NCI-H2196 treated with DMSO at 0.1 percent for 48 hours (cell line): ENCODE data around the gene GFOD1.
A peak's percentile ranks its signal among the peaks of the same experiment; 100 is the strongest.

ENCODE experiments used
- DNase-seq: peaks from one replicate; lab custom pipeline; 2025; ENCODE audit not compliant: unreplicated experiment; lab: John Stamatoyannopoulos, UW

Gene GFOD1

DNA sequence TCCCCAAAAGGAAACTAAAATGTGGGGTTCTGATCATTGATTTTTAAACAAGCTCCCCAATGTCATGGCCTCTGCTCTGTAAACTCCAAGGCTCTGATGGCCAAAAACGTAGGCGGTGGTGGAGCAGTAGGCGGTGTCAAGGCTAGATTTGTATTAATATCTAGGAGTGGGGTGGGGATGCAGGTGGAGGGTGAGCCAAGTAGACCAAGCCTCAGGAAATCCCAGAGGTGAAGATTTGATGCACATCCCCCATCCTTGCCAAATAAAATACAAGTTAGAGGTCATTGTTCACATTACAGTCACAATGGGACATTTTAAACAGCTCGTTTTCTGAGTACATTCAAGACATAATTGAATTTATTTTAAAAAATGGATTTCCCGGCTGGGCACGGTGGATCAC lies 128.1 kb downstream of the GFOD1 start:
- no peak for DNase-seq

DNA sequence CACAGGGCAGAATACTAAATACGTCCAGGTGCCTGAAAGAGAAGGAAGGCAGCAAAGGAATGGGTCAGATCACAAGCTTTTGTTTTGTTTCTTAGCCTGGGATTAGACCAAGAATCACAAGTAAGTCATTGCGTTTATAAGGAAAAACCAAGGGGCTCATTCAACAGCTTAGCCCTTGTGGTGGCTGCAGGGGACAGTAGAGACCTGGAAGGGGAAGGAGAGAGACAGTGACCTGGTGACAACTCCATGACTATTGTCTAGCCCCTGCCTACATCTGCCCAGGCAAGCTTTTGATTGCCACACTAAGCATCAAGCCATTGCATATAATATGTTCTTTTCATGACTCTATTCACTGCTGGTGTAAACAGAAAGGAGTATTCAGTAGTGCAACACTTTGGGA lies 128.9 kb downstream of the GFOD1 start:
- DNase-seq = no peak

- DNase-seq = no peak
These were observed 129.8 kb downstream of the GFOD1 start for GRCh38 chr6:13357551-13358075.

DNA sequence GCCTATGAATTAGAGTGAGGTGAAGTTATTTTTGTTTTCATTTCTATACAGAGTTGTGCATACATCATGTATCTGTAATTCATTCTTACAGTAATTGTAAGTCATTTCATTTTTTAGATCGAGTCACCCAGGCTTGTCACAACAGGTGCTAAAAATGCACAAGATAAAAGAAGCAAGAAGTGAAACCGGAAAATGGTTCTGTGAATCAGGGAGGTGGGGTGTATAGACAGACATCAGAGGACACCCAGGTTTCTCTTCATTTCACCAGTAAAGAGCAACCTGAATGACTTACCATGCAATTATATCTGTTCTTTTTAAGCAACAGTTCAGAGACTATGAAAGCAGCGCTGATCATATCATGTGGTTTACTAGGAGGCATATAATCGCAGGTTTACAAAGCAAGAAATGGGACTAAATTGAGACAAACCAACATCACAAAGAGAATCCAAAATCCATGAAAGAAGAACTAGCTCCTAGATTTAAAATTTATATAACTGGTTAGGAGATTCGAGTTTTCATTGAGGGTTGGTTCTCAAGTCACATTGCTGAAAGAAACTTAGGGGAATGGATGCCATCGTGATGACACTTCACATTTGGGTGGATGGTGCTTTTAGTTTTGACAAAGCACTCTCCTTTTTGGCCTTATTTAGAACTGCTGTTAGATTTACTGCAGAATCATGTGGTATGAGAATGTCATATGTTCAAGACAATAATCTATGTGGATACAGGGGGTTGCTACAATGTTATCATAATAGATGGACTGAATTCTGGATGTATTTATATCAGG lies 131.2 kb downstream of the GFOD1 start:
- no peak for DNase-seq

GRCh38 chr6:13355043-13355945 lies 132.1 kb downstream of the GFOD1 start:
- no peak for DNase-seq

DNA sequence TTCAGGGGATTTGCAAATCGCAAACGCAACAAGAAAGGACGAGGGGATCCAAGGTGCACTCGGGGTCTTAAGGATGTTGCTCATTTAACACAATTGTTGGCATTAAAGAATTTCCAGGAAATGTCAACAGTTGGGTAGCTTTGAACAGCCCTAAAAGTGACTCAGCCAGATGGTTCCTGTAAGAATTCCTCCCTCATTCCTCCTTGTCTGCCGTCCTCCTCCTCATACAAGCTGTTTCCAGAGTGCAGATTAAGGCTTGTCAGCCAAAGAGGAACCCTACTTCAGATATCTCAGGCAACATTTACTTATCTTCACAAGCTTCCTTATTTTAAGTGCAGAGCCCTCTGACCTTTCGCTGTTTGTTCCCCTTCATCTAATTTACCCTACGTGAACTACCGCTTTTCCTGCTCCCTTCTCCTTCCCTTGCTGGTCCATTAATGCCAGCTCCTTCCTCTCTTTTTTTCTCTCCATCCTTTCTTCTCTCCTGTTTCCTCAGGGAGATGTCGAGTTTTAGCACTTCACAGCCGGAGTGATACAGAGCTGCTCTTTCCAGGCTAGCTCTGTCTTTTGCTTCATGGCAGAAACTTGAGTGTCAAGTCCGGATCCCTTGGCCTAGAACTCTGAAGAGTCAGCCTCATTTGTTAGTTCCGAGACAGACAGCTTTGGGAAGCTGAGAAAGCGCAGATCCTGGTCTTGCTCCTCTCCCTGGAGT lies 132.9 kb downstream of the GFOD1 start:
- no peak for DNase-seq

DNA sequence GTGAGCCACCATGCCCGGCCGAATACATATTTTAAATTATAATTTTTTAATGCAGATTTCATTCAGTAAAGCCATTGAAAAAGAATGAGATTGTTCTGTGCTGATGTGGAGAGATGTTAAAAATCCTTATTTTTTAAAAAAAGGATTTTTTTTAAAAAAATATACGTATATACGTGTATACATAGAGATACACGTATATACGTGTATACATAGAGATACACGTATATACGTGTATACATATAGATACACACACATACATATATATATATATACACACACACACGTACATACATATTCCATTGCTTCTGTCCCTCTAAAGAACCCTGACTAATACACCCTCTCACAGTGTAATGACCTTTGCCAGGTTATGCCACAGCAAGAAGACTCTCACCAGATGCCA lies 135.2 kb downstream of the GFOD1 start:
- no peak for DNase-seq

DNA sequence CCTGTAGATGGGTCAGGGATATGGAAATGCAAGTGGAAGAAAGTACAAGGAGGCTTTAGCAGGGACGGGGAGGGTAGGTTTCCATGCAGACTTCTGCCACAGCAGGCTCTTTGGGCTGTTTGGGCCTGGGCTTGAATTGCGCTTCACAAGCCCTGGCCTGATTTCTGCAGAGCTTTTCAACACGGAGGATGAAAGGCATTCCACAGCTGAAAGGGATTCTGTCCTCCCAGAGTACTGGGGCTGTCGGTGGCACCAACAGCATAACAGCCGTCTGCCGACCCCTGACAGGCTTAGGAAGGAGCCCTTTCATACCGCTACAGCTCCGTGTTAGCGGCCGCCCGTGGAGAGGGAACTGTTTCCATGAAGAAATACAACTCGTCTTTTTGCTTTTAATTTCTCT lies 136.1 kb downstream of the GFOD1 start:
- DNase-seq = no peak

DNA sequence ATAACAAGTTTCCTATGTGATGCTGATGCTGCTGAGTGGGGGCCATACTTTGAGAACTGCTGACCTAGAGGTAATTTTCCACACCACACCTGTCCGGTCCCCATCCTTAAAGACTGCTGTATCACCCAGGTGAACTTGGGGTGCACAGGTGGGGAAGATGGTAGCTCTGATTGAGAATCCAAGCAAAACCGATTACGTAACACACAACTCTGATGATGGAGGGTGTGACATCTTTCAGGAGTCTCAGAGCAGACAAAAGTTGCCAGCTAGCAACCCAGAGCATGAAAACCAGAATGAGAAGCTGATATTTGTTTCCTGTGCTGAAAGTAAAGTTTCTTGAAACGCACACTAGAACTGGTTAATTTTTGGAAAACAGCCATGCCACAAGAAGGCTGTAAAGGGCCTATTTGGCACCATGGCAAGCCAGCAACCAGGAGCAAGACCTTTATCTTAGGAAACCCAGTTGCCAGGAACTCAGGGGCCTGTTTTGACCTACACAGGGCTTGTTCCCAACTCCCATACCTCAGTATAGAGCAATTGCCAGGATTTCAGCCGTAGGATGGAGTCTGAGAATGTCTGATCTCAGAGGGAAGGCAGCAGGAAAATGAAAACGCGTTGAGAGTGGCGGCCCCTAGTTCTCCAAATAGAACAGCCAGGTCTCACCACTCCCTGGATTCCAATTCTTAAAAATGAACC lies 137.4 kb downstream of the GFOD1 start:
- DNase-seq = no peak

- no peak for DNase-seq
These were observed 138.9 kb downstream of the GFOD1 start for GRCh38 chr6:13348334-13349113.

GRCh38 chr6:13346245-13346644 lies 141.2 kb downstream of the GFOD1 start:
- DNase-seq = no peak

- DNase-seq = no peak
These were observed 144.9 kb downstream of the GFOD1 start for GRCh38 chr6:13342414-13343019.

DNA sequence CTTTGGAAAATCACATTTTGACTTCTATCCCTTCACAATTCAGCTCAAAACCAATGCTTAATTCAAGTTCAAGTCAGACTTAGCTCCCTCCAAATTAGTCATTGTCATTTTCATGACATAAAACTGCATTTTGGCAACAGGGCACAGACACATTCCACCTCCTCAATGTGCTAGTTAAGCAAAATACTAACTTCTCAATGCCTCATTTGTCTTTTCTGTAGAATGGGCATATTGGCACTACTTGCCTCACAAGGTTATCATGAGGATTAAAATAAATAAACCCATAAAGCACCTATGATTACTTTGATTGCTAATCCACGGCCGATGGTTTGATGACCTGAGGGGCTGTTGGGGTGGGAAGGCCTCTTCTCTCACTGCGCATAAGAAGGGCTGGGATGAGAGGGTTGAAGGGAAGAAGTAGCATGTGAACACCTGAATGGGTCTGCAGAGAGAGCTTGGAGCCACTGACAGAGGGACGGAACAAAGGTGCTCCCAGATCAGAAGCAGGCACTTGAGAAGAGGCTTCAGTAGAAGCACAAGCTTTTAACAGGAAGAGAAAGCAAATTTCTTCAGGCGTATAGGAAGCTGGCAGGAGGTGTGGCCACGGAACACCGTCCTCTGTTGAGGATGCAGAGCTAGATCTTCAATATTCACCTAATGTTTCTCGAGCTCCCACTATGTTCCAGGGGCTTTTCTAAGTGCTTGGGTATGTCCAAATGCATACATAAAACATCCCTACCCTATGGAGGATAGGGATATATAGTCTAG lies 147.4 kb downstream of the GFOD1 start:
- DNase-seq = no peak

DNA sequence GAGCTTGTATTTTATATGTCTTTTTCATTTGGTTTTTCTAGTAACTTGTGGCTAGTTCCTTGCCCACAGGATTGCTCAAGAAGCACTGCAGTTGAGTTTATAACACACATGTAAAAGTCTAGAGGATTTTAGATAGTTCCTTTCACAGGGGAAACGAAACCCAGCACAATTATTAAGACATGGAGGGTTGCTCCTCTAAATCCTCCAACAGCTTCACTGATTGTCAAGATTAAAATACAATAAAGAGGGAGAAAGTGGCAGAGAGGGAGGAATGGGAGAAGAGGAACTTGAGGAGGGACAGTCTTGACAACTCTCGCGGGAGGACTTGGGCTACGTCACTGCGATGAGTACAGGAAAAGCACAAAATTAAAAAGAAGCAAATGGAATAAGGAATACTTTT lies 149.4 kb downstream of the GFOD1 start:
- no peak for DNase-seq

DNA sequence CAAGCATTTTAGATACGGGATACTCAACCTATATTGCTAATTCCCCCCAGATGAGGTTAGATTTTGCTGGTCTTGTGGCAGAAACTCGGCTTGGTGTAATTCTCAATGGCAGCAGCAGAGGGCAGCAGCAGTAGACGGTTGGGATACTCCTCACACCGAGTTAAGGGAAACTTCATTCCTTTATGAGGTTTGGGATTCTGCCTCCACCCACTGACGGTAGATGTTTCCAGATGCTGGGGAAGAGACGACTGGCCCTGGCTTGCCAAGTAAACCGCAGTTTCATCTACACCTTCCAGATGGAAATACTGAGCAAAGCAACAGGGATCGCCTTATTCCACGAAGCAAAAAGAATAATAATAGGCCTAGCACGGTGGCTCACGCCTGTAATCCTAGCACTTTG lies 150.8 kb downstream of the GFOD1 start:
- peak; percentile 62 for DNase-seq

DNA sequence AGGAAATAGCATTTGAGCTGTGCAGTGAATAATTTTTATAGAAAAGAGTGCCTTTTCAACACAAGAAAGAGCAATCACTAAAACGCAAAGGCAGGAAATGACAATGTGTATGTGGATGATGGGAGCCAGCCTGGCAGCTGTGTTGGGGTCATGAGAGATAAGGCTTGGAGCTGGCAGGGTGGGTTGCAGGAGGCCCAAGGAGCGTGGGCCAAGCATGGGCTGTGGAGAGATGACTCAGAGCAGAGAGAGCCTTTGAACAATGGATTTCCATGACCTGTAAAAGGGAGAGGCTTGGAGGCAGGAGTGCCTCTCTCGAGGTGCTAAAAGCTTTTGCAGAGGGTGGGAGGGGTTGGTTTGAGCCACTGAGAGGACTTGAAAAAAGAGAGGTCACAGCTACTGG lies 152.4 kb downstream of the GFOD1 start:
- no peak for DNase-seq

DNA sequence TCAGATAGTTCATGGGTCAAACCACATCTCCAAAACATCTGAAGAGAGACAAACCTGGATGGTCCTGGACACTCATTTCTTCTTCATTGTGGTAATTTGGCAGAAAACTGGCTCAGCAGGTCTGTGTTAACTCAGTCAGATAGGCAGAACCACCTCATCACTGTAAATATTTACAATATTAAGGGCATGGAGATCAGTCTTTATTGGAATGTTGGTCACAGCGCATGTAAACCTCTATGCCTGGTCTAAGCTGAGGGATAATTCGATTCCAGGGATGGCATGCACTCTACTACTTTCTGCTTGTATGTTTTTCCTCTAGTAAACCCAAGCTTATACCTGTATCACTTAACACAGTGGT lies 155.1 kb downstream of the GFOD1 start:
- no peak for DNase-seq

GRCh38 chr6:13331516-13332348 lies 155.7 kb downstream of the GFOD1 start:
- no peak for DNase-seq
